Activated naive CD4-positive, alpha-beta T cell treated with anti-CD3 and anti-CD28 coated beads, Interleukin-2, amount 50 U/mL, for 24 hours (primary cell): ENCODE data around the gene NAXD.
"Not testable (repeated sequence)": the region's sequence is repeated elsewhere in the genome, so short reads cannot be mapped to it uniquely, and the experiment has no call there.

Experiments used
- H3K27ac Mint-ChIP-seq: one replicate; pipeline ENCODE4 v1.8.0; 2021; ENCODE audit warnings: mild to moderate bottlenecking, mixed read lengths
- H3K27me3 Mint-ChIP-seq: one replicate; pipeline ENCODE4 v1.8.0; 2021; ENCODE audit warnings: mixed read lengths
- H3K36me3 Mint-ChIP-seq: one replicate; pipeline ENCODE4 v1.8.0; 2021; ENCODE audit warnings: mixed read lengths
- H3K4me1 Mint-ChIP-seq: one replicate; pipeline ENCODE4 v1.8.0; 2021; ENCODE audit warnings: mixed read lengths
- H3K4me3 Mint-ChIP-seq: one replicate; pipeline ENCODE4 v1.8.0; 2021; ENCODE audit warnings: mild to moderate bottlenecking, mixed read lengths
- H3K9me3 Mint-ChIP-seq: one replicate; pipeline ENCODE4 v1.8.0; 2021; ENCODE audit warnings: mixed read lengths

NAXD gene

DNA sequence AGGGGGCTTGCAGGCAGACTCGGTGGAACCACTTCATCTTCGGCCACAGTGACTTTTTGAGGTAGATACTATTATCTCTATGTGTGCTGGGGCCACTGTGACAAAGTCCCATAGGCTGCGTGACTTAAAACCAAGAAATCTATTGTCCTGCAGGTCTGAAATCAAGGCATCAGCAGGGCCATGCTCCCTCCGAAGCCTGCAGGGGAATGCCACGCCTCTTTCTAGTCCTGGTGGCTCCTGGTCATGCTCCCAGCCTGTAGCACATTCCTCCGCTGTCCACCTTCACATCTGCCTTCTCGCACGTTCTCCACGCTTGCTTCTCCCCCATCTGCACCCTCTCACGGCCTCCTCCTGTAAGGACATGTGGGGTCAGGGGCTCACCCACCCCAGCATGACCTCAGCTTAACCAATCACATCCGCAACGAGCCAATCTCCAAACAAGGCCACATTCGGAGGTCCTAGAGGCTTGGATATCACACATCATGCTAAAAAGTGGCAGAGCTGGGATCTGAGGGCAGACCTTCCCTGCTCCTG, 32.9 kb upstream of the NAXD start:
- no peaks in the 10 kb centered on the region for H3K36me3 Mint-ChIP-seq
- peaks cover 5% of the 10 kb centered on the region for H3K27me3 Mint-ChIP-seq
- H3K4me3 Mint-ChIP-seq: no peak overlapping the region
- no peaks in the 10 kb centered on the region for H3K4me1 Mint-ChIP-seq
- no peaks in the 10 kb centered on the region for H3K9me3 Mint-ChIP-seq
- H3K27ac Mint-ChIP-seq: no peak overlapping the region

DNA sequence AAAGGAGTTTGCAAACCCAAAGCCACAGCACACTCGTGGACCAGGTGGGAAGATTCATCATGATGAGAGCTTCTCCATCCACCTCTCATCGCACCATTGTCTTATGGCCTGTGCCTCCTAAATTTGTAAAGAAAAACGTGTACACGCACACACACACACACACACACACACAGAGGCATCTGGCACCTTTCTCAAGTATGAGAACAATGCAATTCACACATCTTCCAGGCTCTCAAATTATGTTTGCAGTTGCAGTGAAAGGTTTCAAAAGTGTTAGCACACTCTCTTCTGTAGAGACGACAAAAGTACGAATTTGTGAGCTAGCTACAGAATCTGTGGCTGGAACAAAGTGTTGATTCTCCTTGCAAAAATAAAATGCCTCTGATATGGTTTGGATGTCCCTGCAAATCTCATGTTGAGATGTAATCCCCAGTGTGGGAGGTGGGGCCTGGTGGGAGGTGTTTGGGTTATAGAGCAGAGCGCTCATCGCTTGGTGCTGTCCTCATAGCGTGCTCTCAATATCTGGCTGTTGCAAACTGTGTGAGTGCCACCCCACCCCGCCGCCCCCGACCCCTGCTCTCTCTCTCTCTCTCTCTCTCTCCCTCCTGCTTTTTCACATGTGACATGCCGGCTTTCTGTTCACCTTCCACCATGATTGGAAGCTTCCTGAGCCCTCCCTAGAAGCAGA, 32.0 kb upstream of the NAXD start:
- Mint-ChIP-seq H3K9me3 (no peaks in the 10 kb centered on the region), H3K4me1 (no peaks in the 10 kb centered on the region), H3K4me3 (no peak overlapping the region), H3K27me3 (peaks cover 4% of the 10 kb centered on the region), H3K36me3 (no peaks in the 10 kb centered on the region), H3K27ac (no peak overlapping the region)

DNA sequence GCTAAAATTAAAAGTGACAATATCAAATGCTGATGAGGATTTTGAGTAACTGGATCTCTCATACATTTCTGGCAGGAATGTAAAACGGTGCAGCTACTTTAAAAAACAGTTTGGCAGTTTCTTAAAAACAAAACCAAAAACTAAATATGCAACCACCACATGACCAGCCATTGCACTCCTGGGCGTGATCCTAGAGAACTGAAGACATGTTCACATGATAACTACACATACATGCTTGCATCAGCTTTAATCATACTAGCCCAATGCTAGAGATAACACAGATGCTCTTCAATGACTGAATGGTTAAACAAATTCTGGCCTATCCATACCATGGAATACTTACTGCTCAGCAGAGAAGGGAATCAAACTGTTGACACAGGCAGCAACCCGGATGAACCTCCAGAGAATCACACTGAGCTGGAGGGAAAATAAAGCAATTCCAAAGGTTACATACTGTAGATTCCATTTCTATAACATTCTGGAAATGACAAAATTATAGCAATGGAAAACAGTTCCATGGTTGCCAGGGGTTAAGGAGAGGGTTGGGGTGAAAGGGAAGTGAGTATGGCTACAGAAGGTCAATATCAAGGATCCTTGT, 25.5 kb upstream of the NAXD start:
- H3K4me3 Mint-ChIP-seq: no peak overlapping the region
- no peaks in the 10 kb centered on the region for H3K36me3 Mint-ChIP-seq
- peaks cover 4% of the 10 kb centered on the region for H3K27me3 Mint-ChIP-seq
- no peaks in the 10 kb centered on the region for H3K4me1 Mint-ChIP-seq
- H3K9me3 Mint-ChIP-seq: no peaks in the 10 kb centered on the region
- H3K27ac Mint-ChIP-seq: no peak overlapping the region

DNA sequence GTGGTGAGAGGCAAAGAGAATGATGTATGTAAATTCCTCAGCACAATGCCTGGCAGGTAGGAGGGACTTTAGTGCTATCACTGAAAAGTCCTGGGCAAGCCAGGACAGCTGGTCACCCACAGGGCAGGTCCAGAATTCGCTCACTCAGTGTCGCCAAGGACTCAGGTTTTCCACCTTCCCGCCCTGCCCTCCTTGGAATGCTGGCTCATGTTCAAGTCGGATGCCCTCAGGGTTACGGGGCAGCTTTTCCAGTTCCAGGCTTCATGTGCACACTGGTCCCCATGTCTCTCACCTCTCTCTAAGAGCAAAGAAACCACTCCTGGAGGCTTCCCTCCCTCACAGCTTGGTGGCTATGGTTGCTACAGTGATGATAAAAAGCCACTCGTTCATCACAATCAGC, 24.8 kb upstream of the NAXD start:
- H3K4me3 Mint-ChIP-seq: no peak overlapping the region
- no peaks in the 10 kb centered on the region for H3K36me3 Mint-ChIP-seq
- peaks cover 4% of the 10 kb centered on the region for H3K27me3 Mint-ChIP-seq
- H3K4me1 Mint-ChIP-seq: no peaks in the 10 kb centered on the region
- no peak overlapping the region for H3K27ac Mint-ChIP-seq
- H3K9me3 Mint-ChIP-seq: no peaks in the 10 kb centered on the region

DNA sequence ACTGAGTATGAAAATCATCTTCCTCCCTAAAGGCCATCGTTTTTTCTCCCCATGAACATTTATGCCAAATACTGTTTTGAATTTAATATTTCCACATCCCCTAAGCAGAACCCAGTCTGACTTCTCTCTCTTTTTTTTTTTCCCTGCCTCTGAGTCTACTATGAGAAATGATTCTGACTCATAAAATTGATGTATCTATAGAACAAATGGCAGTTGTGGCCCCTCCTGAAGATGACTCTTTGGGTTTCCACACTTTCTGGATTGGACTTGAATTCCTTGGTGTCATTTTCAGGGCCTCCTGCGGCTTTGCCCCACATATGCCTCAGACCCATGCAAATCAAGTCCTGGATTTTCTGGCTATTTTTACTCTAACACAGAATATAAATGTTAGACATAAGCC, 22.7 kb upstream of the NAXD start:
- no peak overlapping the region for H3K4me3 Mint-ChIP-seq
- peaks cover 2% of the 10 kb centered on the region for H3K27me3 Mint-ChIP-seq
- no peak overlapping the region for H3K27ac Mint-ChIP-seq
- H3K4me1 Mint-ChIP-seq: no peaks in the 10 kb centered on the region
- H3K9me3 Mint-ChIP-seq: no peaks in the 10 kb centered on the region
- H3K36me3 Mint-ChIP-seq: no peaks in the 10 kb centered on the region

DNA sequence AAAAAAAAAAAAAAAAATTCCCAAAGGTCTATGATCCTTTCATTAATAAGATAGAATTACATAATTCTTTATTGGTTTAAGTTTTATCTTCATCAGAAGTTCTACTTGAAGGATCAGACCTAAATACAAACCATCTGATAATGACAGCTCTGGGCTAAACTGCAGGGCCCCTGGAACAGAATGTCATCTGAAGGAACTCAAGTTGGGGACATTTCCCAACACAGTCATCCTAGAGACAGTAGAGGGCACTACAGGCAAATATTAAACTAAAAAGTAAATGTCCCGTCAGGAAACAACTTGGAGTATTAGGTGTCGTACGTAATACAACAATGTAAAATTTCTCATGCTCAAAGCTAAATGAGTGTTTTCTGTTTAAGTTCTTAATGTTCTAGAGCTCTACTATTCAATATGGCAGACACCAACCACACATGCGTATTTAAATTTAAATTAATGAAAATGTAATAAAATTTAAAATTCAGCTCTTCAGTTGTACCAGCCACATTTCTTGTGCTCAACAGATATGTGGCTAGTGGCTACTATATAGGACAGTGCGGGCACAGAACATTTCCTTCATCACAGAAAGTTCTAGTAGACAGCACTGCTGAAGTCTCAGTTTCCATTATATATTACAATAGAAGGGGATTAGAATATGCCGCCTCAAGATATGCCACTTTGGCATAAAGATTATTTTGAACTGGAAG, 21.8 kb upstream of the NAXD start:
- no peaks in the 10 kb centered on the region for H3K27me3 Mint-ChIP-seq
- H3K4me1 Mint-ChIP-seq: no peaks in the 10 kb centered on the region
- H3K9me3 Mint-ChIP-seq: no peaks in the 10 kb centered on the region
- no peak overlapping the region for H3K27ac Mint-ChIP-seq
- no peak overlapping the region for H3K4me3 Mint-ChIP-seq
- H3K36me3 Mint-ChIP-seq: no peaks in the 10 kb centered on the region

DNA sequence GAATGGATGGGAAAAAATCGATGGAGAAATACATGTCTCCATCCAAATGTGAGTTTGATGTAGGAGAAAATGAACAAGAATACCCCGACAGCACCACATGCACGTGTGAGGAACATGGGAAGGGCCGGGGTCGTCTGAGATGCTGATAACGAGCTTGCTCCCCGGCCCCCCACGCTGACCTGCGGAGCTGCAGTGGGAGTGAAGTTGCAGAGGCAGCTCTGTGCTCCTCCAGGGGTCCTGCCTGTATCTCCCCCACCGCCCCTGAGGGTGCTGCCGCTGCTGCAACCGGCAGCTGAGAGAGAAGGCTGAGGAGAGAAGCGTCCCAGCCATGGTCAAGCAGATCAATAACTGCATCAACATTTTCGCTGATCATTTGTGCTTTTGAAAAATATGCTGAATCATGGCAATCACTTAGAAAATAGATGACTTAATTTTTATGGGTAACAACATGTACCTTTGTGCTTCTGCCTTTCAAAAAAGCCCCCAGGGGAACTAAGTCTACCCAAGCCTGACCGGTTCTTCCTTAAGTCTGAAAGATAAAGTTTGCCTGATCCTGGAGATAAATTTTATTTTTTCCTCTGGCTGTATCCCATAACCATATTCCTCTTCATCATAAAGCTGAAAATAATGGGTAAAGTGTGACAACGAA, 18.2 kb upstream of the NAXD start:
- Mint-ChIP-seq H3K27ac (no peak overlapping the region), H3K36me3 (no peaks in the 10 kb centered on the region), H3K4me3 (no peak overlapping the region), H3K27me3 (no peaks in the 10 kb centered on the region), H3K4me1 (no peaks in the 10 kb centered on the region), H3K9me3 (no peaks in the 10 kb centered on the region)

DNA sequence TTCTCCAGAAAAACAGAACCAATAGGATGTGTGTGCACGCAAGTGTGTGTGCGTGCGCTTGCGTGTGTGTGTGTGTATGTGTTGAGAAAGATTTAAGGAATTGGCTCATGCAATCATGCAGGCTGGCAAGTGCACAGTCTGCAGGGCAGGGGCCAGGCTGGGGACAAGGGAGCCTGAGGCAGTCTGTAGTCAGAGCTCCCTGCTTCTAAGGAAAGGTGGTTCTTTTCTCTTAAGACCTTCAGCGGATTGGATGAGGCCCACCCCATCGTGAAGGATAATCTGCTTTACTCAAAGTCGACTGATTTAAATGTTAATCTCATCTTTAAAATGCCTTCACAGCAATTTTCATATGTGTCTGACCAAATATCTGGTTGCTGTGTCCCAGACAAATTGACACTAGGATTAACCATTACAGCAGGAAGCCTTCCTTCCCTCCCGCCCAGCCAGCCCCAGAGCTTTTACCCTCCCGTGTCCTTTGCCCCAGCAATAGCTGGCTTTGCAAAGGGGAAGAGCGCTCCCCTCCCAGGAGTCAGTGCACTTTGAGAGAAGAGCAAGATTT, 15.0 kb upstream of the NAXD start:
- H3K27ac Mint-ChIP-seq: no peak overlapping the region
- H3K9me3 Mint-ChIP-seq: no peaks in the 10 kb centered on the region
- H3K4me1 Mint-ChIP-seq: no peaks in the 10 kb centered on the region
- H3K4me3 Mint-ChIP-seq: no peak overlapping the region
- peaks cover 3% of the 10 kb centered on the region for H3K27me3 Mint-ChIP-seq
- no peaks in the 10 kb centered on the region for H3K36me3 Mint-ChIP-seq

DNA sequence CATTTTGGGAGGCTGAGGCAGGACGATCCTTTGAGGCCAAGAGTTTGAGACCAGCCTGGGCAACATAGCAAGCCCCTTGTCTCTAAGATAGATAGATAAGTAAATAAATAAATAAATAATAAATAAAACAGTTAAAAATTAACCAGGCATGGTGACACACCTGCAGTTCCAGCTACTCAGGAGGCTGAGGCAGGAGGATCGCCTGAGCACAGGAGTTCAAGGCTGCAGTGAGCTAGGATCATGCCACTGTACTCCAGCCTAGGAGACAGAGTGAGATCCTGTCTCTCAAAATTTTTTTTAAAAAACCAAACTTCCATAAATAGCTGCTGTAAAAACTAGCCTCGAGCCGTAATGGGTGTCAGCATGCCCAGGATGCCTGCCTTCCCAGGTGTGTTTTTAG, 14.4 kb upstream of the NAXD start:
- Mint-ChIP-seq H3K4me3 (no peak overlapping the region), H3K36me3 (no peaks in the 10 kb centered on the region), H3K27me3 (peaks cover 3% of the 10 kb centered on the region), H3K27ac (no peak overlapping the region), H3K9me3 (no peaks in the 10 kb centered on the region), H3K4me1 (no peaks in the 10 kb centered on the region)

DNA sequence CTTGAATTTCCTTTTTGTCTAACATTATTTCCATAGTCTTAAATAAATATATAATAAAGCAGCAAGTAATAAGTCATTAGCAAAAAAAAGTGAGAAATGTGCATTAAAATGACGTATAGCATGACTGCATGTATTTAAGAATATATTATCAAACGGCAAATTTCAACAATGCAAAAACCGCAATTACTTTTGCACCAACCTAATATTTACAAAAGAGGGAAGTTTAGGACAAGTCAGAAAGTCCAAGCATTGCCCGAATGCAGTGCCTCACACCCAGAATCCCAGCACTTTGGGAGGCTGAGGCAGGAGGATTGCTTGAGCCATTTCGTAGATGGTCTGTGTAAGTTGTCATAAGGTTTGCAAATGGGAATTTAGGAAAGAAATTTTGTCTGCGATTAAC, 10.2 kb upstream of the NAXD start:
- Mint-ChIP-seq H3K27me3 (peaks cover 3% of the 10 kb centered on the region), H3K4me3 (no peak overlapping the region), H3K36me3 (peaks cover 3% of the 10 kb centered on the region), H3K27ac (no peak overlapping the region), H3K4me1 (no peaks in the 10 kb centered on the region), H3K9me3 (no peaks in the 10 kb centered on the region)

DNA sequence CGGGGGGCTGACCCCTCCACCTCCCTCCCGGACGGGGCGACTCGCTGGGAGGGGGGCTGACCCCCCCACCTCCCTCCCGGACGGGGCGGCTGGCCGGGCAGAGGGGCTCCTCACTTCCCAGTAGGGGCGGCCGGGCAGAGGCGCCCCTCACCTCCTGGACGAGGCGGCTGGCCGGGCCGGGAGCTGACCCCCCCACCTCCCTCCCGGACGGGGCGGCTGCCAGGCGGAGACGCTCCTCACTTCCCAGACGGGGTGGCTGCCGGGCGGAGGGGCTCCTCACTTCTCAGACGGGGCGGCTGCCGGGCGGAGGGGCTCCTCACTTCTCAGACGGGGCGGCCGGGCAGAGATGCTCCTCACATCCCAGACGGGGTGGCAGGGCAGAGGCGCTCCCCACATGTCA, 9.1 kb upstream of the NAXD start:
- H3K27me3 Mint-ChIP-seq, H3K4me1 Mint-ChIP-seq, H3K27ac Mint-ChIP-seq, H3K36me3 Mint-ChIP-seq, H3K9me3 Mint-ChIP-seq, H3K4me3 Mint-ChIP-seq: not testable (repeated sequence)

DNA sequence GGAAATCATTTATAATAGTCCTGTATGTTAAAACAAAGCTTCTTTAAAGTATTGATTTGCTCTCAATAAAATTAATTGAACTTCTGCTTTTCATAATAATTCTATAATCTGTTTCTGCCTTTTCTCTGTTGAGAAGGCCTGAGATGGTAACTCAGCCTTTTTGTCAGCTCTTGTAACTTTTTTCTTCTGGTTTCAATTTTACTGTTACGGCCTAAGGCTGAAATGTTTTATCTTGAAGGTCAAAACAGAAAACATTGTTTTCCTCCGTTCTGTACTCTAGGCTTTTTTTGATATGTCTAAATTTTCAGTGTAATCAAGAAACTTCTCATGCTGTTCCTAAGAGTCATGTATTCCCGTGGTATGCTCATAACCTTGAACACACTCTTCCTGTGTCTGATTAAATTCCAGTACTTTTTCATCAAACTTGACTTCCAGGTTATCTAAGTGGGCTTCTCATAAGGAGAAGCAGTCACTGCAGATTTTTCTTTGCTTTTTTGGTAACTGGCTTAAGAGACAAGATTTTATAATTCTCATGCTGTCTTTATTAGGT, 7.6 kb upstream of the NAXD start:
- Mint-ChIP-seq H3K4me1 (no peaks in the 10 kb centered on the region), H3K27ac (no peak overlapping the region), H3K36me3 (peaks cover 3% of the 10 kb centered on the region), H3K9me3 (no peaks in the 10 kb centered on the region), H3K4me3 (no peak overlapping the region), H3K27me3 (peaks cover under 1% of the 10 kb centered on the region)

DNA sequence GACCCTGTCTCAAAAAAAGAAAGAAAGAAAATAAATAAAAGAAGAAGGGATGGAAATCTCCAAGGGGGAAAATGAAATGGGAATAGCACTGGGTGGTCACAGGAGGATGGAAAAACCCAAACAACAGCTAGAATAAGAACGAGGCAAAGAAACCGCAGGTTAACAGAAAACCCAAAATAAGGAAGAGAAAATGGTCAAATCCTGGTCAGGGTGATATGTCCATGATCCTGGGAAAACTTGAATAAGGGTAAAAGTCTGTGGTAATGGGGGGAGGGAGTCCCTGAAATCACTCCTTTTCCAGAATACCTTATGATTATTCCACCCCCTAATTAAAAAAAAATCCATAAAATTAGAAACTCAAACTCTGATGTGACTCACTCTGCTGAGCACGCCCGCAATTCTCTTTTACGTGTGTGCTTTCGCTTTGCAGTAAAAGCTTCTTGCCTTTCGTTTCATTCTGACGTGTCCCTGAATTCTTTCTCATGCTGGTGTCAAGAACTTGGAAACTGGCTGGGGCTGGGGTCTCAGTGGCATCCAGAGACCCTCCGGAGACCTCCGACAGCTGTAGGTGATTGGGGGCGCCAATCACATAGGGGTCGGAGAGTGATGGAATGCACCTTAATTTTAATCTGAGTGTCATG, 4.3 kb upstream of the NAXD start:
- peaks cover 5% of the 10 kb centered on the region for H3K4me1 Mint-ChIP-seq
- no peak overlapping the region for H3K27ac Mint-ChIP-seq
- peaks cover 7% of the 10 kb centered on the region for H3K36me3 Mint-ChIP-seq
- peaks cover 4% of the 10 kb centered on the region for H3K9me3 Mint-ChIP-seq
- no peak overlapping the region for H3K4me3 Mint-ChIP-seq
- H3K27me3 Mint-ChIP-seq: no peaks in the 10 kb centered on the region

DNA sequence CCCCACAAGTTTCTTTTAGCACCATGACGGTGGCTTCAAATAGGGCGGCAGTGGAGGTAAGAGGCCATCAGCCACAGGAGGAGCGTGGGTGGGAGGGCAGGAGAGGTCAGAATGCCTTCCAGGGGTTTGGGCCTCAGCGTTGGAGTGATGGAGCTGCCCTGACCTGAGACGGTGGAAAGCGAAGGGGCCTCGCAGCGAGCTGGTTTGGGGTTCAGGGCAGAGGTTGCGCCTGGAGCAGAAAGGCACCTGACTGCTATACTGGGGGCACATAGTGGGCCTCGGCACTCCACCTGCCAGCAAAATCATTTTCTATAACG, 382 bp upstream of the NAXD start:
- H3K9me3 Mint-ChIP-seq: peaks cover 4% of the 10 kb centered on the region
- H3K27me3 Mint-ChIP-seq: no peaks in the 10 kb centered on the region
- H3K4me1 Mint-ChIP-seq: peaks cover 38% of the 10 kb centered on the region
- H3K36me3 Mint-ChIP-seq: peaks cover 4% of the 10 kb centered on the region
- peak overlapping the region; percentile 96 for H3K27ac Mint-ChIP-seq
- peak overlapping the region; percentile 96 for H3K4me3 Mint-ChIP-seq
